ENCODE results near the gene AHR. TPM values are rescaled to one million over a fixed set of nuclear protein-coding genes. Genes with fewer than 3 reads are reported as not detected.
"Not testable (repeated sequence)": the region's sequence is repeated elsewhere in the genome, so short reads cannot be mapped to it uniquely, and the experiment has no call there.

The AHR gene
- total and polyA plus RNA-seq, 10 donors = 7.4 to 95.9 (median 71.3) TPM

DNA sequence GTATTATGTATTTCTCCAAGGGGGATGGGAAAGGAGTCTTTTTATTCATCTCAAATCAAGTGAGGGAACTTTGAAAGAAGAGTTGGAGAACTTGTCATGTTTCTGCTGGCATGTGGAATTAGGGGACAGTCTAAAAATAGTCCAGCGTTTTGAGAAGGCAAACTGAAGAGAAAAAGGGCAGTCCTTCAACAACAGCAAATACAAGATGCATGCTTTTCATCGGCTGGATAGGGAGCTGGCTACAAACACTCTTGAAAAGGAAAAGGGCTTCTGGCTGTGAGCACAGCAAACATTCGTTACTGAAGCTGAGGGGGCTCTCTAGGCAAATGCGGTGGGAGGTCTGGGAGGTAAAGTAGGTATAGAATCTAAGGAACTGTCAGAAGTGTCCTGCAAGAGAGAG lies 91.9 kb downstream of the AHR start:
- intact Hi-C loops (cut with DNase I; ENCODE audit: low total_unique reads) = no loop called here
- H3K36me3 ChIP-seq = no peaks in the 10 kb centered on the region
- no peaks in the 10 kb centered on the region for H3K27me3 ChIP-seq (replicated peaks in 1 of 7)
- WGBS, 5 donors = 67 to 79% (median 76%) methylated on average over 4 of the region's 4 CpGs
- H3K27ac ChIP-seq = no peak overlapping the region
- H3K9me3 ChIP-seq = peaks cover 0 to 22% (median 17%) of the 10 kb centered on the region in 8 donors
- no peak overlapping the region for H3K4me3 ChIP-seq
- TF ChIP-seq, protein P1, sequence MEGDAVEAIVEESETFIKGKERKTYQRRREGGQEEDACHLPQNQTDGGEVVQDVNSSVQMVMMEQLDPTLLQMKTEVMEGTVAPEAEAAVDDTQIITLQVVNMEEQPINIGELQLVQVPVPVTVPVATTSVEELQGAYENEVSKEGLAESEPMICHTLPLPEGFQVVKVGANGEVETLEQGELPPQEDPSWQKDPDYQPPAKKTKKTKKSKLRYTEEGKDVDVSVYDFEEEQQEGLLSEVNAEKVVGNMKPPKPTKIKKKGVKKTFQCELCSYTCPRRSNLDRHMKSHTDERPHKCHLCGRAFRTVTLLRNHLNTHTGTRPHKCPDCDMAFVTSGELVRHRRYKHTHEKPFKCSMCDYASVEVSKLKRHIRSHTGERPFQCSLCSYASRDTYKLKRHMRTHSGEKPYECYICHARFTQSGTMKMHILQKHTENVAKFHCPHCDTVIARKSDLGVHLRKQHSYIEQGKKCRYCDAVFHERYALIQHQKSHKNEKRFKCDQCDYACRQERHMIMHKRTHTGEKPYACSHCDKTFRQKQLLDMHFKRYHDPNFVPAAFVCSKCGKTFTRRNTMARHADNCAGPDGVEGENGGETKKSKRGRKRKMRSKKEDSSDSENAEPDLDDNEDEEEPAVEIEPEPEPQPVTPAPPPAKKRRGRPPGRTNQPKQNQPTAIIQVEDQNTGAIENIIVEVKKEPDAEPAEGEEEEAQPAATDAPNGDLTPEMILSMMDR (IDR thresholded peaks at IDR 0.05 in 8 of 11, conservative IDR thresholded peaks at IDR 0.05 in 3 of 11) = no peak
- TF ChIP-seq POLR2AphosphoS5 (IDR thresholded peaks at IDR 0.05) (no peak), POLR2A (IDR thresholded peaks at IDR 0.05) (no peak)
- no peak for DNase-seq
- H3K4me1 ChIP-seq = no peaks in the 10 kb centered on the region

- DNase-seq = no peak
- Histone ChIP-seq H3K27me3 (replicated peaks in 1 of 7) (no peaks in the 10 kb centered on the region), H3K36me3 (no peaks in the 10 kb centered on the region), H3K27ac (no peak overlapping the region), H3K4me1 (no peaks in the 10 kb centered on the region), H3K9me3 (peaks cover 0 to 23% (median 17%) of the 10 kb centered on the region in 8 donors), H3K4me3 (no peak overlapping the region)
- 93 to 100% (median 98%) methylated on average over 2 of the region's 2 CpGs for WGBS, 5 donors
- intact Hi-C loops (cut with DNase I; ENCODE audit: low total_unique reads) = no loop called here
- no peak for TF ChIP-seq POLR2AphosphoS5 (IDR thresholded peaks at IDR 0.05)
- no peak for TF ChIP-seq POLR2A (IDR thresholded peaks at IDR 0.05)
- TF ChIP-seq, protein P1 (IDR thresholded peaks at IDR 0.05 in 8 of 11, conservative IDR thresholded peaks at IDR 0.05 in 3 of 11) = no peak
These were observed 92.9 kb downstream of the AHR start for GRCh38 chr7:17391366-17391765.

DNA sequence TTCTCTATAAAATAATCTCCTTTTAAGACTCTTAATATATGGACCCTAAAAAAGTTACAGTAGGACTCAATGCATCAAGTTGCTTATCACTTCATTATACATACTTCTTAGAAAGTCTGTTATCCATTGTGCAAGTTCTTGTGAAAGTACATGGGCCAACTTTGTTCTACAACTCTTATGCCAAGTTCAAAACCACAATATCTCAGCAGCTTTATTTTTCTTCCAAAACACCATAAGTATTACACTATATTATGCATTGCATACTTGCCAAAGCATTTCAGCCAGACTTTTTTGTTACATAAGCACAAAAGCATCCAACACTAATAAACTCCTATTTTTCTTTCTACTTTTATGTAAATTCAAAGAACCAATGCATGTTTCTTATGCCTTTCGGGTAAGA lies 94.4 kb downstream of the AHR start:
- TF ChIP-seq, protein P1 (IDR thresholded peaks at IDR 0.05 in 8 of 11, conservative IDR thresholded peaks at IDR 0.05 in 3 of 11) = no peak
- TF ChIP-seq POLR2A (IDR thresholded peaks at IDR 0.05) (no peak), POLR2AphosphoS5 (IDR thresholded peaks at IDR 0.05) (no peak)
- no peak overlapping the region for H3K4me3 ChIP-seq

GRCh38 chr7:17394563-17394962 lies 96.1 kb downstream of the AHR start:
- H3K27ac ChIP-seq; DNase-seq; H3K4me1 ChIP-seq; H3K27me3 ChIP-seq (replicated peaks in 1 of 7); H3K4me3 ChIP-seq; H3K36me3 ChIP-seq; intact Hi-C loops (cut with DNase I; ENCODE audit: low total_unique reads): not testable (repeated sequence)
- 72 to 92% (median 76%) methylated on average over 4 of the region's 4 CpGs for WGBS, 5 donors
- peaks cover 0 to 23% (median 17%) of the 10 kb centered on the region in 8 donors for H3K9me3 ChIP-seq

More for the DNA sequence above, 94.4 kb downstream of the AHR start:
- intact Hi-C loops (cut with DNase I; ENCODE audit: low total_unique reads) = no loop called here
- no peak for DNase-seq
- 91 to 100% (median 96%) methylated on average over 1 of the region's 1 CpG for WGBS, 5 donors
- Histone ChIP-seq H3K27ac (no peak overlapping the region), H3K4me1 (no peaks in the 10 kb centered on the region), H3K9me3 (peaks cover 0 to 23% (median 17%) of the 10 kb centered on the region in 8 donors), H3K36me3 (no peaks in the 10 kb centered on the region), H3K27me3 (replicated peaks in 1 of 7) (no peaks in the 10 kb centered on the region)

Small RNAs within 50 kb of the gene (small RNA-seq; reads per million reads assigned to genes)
- 0 reads per million in 4 donors for gene RF00092
